ENCODE measurements around the gene PI4KA.
"Not testable (repeated sequence)": the region's sequence is repeated elsewhere in the genome, so short reads cannot be mapped to it uniquely, and the experiment has no call there.

PI4KA gene

DNA sequence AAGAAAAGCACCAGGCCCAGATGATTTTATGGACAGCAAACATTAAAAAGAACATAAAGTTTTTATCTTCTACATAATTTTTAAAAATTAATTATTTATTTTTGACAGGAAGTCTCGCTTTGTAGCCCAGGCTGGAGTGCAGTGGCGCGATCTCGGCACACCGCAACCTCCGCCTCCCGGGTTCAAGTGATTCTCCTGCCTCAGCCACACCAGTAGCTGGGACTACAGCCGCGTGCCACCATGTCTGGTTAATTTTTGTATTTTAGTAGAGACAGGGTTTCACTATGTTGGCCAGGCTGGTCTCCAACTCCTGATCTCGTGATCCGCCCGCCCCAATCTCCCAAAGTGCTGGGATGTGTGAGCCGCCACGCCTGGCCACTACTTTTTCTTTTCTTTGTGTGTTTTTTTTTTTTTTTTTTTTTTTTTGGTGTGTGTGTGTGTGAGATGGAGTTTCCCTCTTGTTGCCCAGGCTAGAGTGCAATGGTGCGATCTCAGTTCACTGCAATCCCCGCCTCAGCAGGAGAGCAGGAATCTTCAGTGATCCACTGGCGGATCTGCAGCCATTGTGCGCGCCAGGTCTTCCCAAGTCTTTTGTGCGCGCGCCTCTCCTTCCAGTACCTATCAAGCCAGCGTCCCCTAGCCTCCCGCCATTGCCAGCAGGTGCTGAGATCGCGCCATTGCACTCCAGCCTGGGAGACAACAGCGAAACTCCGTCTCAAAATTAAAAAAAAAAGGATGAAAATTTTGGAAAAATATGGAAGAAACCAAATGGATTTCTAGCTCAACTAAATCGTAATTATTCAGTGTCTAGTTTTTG lies 171.0 kb downstream of the PI4KA start:
- not testable (repeated sequence) for DNase-seq

DNA sequence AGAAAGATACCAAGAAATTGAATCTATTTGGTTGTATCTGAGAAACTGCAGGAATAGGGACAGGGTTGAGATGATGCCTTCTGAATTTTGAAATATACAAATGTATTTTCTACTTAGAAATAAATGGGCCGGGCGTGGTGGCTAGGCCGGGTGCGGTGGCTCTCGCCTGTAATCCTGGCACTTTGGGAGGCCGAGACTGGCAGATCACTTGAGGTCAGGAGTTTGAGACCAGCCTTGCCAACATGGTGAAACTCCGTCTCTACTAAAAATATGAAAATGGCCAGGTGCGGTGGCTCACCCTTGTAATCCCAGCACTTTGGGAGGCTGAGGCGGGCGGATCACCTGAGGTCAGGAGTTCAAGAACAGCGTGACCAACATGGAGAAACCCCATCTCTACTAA lies 172.8 kb downstream of the PI4KA start:
- DNase-seq = not testable (repeated sequence)

DNA sequence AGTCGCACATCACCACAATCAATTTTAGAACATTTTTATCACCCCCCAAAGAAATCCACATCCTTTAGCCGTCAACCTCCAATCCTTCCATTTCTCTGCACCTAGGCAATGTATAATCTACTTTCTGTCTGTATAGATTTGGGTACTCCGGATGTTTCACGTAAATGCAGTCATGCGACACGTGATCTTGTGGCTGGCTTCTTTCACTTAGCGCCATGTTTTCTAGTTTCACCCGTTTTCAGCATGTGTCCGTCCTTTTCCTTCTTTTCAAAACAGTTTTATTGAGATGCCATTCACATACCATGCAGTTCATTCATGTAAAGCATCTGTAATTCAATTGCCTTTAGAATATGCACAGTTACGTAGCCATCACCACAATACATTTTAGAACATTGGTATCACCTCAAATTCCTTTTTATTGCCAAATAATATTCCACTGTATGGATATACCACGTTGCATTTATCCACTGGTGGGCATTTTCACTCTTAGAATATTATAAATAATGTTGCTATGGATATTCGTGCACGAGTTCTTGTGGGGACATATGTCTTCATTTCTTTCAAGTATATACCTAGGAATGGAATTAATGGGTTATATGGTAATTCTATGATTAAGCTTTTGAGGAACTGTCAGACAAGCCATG lies 179.7 kb downstream of the PI4KA start:
- DNase-seq = not testable (repeated sequence)

DNA sequence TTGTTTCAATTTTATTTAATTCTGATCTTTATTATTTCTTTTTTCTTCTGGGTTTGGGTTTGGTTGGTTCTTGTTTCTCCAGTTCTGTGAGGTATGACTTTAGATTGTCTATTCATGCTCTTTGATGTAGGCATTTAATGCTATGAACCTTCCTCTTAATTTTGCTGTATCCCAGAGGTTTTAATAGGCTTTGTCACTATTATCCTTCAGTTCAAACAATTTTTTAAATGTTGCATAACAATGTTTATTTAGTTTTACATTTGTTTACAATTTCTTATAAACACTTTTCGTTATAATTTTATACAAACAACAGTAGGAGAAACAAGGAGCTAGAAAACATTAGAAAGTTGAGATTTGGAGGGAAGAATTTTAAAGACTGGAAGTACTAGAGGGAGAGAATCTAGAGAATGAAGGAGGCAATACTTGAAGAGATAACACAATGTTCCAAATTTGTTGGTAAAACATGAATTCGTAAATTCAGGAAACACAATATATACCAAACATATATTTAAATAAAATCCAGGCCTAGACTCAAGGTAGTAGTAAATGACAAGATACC lies 180.8 kb downstream of the PI4KA start:
- no peak for DNase-seq

DNA sequence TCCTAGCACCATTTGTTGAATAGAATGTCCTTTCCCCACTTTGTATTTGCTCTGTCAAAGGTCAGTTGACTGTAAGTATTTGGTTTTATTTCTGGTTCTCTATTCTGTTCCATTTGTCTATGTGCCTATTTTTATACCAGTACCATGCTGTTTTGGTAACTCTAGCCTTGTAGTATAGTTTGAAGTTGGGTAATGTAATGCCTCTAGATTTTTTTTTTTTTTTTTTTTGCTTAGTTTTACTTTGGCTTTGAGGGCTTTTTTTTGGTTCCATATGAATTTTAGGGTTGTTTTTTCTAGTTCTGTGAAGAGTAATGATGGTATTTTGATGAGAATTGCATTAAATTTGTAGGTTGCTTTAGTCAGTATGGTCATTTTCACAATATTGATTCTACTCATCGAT lies 183.0 kb downstream of the PI4KA start:
- DNase-seq = not testable (repeated sequence)

DNA sequence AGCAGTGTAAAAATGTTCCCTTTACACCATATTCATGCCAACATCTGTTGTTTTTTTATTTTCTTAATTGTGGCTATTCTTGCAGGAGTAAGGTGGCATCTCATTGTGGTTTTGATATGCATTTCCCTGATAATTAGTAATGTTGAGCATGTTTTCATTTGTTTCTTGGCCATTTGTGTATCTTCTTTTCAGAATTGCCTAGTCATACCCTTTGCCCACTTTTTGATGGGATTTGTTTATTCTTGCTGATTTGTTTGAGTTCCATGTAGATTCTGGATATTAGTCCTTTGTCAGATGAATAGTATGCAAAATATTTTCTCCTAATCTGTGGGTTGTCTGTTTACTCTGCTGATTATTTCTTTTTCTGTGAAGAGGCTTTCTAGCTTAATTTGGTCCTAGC lies 183.6 kb downstream of the PI4KA start:
- no peak for DNase-seq

DNA sequence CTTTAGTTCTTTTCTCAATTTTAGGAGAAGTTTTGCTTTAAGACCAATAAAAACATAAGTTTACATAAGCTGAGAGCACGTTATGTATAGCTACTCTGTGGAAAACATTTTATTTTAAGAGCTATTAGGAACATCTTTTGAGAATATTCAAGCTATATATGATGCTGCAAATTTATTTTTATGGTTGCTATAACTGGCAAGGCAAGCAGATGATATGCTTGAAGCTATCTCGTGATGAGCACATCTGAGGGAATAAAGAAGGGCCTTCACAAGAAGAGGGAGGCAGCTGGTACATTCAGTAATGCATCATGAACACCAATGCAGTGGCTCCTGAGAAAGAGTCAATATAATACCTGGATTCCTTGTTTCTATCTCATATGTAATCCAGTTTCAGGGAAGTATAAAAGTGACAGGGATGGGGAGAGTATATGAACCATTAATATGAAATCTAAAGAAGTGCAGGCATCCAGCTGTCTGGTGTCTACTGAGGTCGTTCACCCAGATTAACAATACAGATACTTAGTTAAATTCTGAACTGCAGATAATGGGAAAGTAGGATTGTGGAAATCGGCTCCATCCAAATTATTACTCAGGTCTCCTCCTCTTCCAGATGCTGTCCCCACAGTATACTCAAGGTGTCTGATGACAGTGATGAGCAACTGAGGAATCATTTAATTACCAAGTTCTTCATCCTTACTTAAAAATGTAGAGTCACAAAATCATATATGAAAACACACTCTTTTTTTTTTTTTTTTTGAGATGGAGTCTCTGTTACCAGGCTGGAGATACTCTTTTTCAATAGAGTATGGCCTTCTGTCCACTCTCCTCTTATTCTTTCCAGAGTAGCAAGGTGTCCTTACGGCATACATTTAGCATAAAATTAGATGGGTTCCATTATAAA lies 185.1 kb downstream of the PI4KA start:
- DNase-seq = no peak

DNA sequence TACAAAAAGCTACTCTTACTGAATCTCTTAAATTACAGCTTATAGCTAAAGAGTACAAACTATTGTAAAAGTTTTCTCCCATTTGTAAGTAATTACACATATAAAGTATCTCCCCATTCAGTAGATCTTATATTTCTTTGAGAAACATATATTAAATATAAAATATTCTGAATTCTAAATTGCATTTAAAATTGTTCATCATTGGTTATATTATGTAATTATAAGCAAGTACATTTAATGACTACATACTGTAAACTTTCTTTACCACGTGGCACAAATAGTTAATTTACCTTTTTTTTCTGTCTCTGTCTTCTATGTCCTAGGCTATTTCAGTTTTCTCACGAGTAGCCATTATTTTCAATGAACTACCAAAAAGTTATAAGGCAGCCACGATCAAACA lies 185.9 kb downstream of the PI4KA start:
- no peak for DNase-seq

DNA sequence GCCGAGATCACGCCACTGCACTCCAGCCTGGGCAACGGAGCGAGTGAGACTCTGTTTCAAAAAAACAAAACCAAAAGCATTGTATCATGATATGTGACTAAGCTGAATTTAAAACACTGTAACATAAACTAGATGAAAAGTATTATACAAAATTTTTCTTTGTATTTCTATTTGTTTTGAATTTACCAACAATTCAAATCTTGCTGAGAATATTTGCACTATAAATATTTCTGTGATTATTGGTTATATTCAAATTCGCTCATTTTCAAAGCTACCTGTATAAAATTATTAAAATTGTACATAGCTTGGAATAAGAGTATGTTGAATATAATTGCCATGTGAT lies 186.6 kb downstream of the PI4KA start:
- DNase-seq = no peak

DNA sequence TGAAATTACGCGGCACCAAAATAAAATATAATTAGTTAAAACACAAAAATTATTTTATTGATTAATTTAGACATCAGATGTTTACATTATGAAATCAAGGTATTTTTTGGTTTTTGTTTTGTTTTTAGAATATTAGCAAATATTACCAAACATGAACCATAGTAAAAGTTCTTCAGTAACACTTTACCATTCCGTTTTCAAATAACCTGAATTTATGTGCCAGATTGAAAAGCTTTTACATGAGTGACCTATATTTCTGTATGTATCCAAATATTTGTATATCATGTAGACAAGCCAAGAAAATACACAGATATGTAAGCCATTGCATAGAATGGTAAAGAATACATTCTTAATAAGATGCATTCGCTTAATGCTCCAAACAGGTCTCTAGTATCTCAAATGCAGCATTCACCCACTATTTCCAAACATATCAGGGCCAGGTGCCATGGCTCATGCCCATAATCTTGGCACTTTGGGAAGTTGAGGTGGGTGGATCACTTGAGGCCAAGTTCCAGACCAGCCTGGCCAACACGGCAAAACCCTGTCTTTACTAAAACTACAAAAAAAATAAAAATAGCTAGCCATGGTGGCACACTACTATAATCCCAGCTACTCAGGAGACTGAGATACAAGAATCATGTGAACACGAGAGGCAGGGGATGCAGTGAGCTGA lies 187.1 kb downstream of the PI4KA start:
- DNase-seq = no peak

DNA sequence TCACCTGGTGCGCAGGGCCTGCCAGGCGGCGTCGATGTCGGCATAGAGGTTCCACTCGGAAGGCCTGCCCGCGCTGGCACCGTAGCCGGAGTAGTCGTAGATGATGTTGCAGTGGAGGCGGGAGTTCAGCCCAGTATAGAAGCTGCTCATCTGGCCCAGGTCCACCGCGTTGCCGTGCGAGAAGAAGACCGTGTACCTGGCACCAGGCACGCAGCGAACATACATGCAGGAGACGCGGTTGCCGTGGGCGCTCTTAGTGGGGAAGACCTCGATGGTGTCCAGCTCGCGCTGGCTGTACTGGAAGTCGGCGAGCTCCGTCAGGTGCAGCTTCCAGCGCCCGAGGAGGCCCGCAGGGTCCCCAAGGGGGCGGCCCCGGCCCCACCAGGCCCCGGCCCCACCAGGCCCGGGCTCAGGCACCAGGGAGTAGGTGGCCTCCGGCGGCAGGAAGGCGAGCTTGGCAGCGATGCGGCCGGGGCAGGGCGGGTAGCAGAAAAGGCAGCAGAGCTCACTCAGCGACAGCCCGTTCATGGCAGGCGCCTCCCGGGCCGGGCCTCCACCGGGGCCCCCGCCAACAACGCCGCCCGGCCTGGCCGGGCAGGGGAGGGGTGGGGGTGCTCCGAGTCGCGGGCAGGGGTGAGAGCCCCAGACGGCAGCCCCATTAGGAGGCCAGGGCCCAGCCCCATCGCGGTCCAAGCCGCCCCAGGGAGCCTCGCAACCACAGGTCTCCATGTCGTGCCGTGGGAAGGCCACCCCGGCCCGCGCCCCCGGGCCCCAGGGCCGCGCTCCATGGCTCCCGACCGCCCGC lies 188.0 kb downstream of the PI4KA start:
- not testable (repeated sequence) for DNase-seq

DNA sequence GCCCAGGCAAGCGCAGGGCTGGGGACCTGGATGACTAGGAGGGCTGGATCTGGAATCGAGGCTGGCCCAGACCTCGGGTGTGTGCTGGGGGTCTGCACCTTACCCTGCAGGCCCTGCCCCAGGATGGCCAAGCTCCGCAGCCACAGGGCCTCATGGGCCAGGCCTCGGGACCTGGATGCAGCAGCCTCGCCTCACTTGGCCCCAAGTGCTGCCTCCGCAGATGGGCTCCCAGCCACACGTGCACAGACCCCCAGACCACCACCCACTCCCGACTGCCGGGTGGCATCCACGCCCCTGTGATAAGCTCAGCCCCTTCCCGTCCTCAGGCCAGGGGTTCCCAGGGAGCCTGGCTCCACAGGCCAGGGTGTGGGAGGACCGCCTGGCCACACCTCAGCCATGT lies 188.7 kb downstream of the PI4KA start:
- not testable (repeated sequence) for DNase-seq

DNA sequence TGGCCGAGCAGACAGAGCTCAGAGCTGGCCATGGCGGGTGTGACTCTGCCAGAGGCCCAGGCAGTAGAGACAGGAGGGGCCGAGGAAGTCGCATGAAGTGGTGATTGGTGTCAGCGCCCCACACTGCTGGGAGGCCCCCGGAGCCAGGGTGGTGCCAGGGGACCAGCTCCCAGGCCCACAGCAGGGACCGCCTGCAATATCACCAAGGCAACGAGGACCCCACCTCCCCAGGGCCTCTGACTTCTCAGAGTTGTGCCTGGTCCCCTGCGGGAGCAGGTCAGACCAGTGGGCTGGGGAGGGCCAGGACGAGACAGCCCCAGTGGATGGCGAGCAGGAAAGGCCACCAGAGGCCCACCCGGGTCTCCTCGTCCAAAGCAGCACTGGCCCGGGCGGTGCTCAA lies 189.1 kb downstream of the PI4KA start:
- DNase-seq = not testable (repeated sequence)

DNA sequence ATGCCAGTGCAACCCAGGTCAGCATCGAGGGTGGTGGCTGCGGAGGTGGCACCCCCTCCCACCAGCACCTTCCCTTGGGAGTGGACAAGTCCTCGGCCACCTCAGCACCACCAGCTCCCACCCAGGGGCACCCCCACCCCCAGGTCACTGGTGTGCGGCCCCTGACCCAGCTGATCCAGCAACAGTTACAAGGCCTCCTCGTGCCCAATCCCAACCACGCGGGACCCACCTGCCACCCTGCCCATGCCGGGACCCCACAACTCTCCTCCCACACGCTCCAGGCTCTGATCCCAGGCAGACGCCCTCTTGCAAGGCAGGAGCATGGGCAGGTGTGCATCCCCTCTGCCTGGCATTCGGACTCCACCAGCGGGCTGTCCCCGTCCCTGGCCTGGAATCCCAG lies 189.8 kb downstream of the PI4KA start:
- DNase-seq = not testable (repeated sequence)

DNA sequence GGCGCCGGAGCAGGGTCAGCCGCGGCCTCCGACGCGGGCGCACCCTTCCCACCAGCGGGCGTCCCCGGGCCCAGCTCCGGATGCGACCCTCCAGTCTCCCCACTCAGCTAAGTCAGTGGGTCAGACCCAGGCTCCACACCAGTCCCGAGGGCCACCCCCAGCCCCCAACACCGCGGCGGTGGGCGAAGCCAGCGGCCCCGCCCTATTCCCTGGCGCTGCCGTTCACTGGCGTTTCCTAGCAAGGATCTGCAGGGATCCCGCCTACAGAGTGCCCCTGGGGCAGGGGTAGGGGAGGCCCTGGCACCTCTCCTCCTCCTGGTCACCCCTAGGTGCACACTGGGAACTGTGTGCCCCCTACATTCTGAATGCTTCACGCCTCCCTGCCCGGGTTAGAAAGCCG lies 190.4 kb downstream of the PI4KA start:
- not testable (repeated sequence) for DNase-seq

DNA sequence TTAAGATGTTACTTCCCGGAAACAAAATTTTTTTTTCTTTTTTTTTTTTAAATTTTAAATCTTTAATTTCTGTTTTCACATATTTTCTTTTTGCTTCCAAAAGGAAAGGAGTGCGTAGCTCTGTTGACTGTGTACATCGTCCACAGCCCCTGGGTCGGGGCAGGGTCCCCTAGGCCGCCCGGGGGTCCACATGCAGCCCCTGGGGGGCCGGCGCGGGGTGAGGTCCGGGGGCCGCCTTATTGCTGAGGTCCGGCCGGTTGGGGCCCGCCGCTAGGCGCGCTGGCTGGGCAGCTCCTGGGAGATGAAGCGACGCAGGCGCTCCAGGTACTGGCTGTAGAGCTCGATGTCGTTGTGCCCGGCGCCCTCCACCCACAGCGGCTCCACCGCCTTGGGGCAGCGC lies 191.1 kb downstream of the PI4KA start:
- DNase-seq = not testable (repeated sequence)

DNA sequence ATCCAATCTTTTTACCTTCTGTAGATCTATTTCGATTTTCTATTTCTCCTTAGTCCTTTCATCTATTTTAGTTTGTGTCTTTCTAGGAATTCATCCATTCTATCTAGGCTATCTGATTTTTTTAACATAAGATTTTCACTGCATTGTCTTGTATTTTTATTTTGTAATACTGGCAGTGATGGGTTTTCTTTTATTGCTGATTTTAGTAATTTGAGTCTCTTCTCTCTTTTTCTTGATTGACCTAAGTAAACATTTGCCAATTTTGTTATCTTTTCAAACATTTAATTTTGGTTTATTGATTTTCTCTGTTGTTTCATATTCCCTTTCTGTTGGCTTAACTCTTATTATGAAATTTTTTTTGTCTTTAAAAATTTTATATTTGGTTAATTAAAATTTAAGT lies 192.1 kb downstream of the PI4KA start:
- no peak for DNase-seq

DNA sequence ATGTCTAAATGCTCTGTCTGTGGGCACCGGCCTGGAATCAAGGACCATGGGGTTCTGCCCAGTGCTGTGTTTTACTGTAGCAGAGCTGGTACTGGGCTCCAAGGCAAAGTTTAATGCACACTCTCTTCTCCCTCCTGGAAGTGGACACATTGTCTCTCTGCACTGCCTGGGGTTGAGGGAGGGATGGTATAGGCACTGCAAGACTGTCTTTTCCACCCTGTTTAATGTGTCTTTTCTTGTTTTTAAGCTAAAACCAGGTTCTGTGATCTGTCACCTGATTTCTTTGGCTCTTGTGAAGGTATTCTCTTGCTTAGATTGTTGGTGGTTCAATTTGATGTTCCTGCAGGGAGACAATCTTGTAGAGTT lies 194.0 kb downstream of the PI4KA start:
- DNase-seq = no peak

DNA sequence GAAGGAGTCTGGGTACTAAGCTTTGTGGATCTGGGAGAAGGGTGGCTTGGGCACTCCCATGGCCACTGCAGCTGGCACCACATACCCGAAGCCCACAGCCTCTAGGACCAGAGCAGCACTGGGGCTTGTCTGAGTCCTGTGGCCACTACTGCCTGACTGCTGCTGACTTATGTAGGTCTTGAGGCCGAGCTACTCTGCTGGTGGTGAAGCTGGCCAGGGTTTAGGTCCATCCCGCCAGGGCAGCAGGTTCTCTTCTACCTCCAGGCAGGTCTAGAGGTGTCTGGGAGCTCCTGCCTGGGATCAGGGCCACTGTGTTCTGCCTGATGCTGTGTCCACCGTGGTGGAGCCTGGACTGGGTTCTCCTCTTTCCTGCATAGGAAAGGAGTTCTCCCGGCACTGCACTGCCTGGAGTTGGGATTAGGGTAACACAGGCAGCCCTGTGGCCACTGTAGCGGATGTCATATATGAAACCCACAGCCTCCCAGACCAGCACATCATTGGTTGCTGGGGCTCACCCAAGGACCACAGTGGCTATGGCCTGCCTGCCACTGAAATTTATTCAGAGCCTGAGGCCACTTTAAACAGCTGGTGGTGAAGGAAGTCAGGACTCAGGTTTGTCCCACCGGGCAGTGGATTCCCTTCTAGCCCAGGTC lies 194.5 kb downstream of the PI4KA start:
- no peak for DNase-seq

DNA sequence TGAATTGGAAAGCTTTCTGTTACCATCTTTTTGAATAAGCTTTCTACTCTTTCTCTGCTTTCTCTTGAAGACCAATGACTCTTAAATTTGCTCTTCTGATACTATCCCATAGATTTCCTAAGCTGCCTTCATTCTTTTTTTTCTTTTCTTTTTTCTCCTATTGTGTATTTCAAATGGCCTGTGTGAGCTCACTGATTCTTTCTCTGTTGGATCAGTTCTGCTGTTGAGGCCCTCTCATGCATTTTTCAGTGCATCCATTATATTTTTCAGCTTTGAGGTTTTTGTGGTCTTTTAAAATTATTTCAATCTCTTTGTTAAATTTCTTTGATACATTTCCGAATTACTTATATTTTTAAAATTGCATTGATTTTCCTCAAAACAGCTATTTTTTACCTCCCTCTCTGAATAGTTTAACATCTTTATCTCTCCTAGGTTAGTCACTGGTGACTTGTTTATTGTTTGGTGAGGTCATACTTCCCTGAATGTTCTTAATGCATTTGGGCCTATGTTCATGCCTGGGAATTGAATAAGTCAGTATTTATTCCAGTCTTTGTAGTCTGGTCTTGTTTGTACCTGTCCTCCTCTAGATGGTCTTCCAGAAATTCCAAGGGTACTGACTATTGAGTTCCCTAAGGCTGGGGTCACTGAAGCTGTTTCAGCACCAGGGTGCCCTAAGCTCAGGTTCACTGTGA lies 195.3 kb downstream of the PI4KA start:
- DNase-seq = no peak
